ENCODE data around the gene LRRC8D. TPM values are rescaled to one million over a fixed set of nuclear protein-coding genes. Genes with fewer than 3 reads are reported as not detected.

The LRRC8D gene
- total RNA-seq, 1 experiment from 2014 or later: 37.2 TPM

DNA sequence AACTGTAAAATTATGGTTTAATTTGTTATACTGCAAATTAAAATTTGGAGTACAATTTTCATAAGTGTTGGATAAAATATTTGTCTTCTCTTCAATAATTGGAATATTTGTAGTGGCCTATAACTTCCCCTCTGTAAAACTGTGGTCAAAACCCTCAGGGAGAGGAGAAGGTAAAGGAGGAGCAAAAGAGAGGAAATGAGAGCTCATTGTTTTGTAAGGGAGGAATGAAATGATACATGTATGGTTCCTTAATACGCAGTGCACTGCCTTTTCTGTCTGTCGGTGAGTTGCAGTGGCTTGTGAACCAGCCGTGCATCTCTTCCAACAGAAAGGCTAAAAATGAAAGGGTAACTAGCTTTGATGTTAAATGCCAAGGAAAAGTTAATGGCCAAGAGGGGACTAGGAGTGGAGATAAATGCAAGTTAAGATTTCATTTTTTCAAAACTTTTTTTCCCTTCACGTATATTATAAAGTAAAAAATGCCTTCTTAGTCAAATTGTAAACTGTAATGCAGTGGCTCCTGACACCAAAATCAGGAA is 26.4 kb downstream of the LRRC8D start:
- Mint-ChIP-seq H3K4me1 (peaks cover 15 to 22% of the 10 kb centered on the region in 2 experiments), H3K27ac (0 out of 7 replicates have a peak overlapping the region, but pooled peaks of 1 of the 3 experiments have one; percentile 39), H3K27me3 (ENCODE audit: low read depth) (no peaks in the 10 kb centered on the region), H3K4me3 (no peak overlapping the region), H3K9me3 (no peaks in the 10 kb centered on the region), H3K36me3 (ENCODE audit: insufficient read depth in 1 of 3, low read depth in 3 of 3) (peaks cover 9 to 53% (median 40%) of the 10 kb centered on the region in 3 experiments)
- no peak overlapping the region for H2BK5ac ChIP-seq (ENCODE audit: insufficient read length, low read length)
- H3K4me2 ChIP-seq (ENCODE audit: insufficient read depth, insufficient read length, low read length): no peak overlapping the region
- no peak overlapping the region for H4K5ac ChIP-seq (ENCODE audit: insufficient read length, low read depth, low read length)
- no peak overlapping the region for H3T11ph ChIP-seq (ENCODE audit: low read length)
- no peaks in the 10 kb centered on the region for H3K79me2 ChIP-seq (ENCODE audit: insufficient read depth, low read length)
- H2AK5ac ChIP-seq (ENCODE audit: insufficient read length, low read length): no peak overlapping the region
- no peak overlapping the region for H2BK15ac ChIP-seq (ENCODE audit: low read depth, low read length)
- no peaks in the 10 kb centered on the region for H3K9me3 ChIP-seq (ENCODE audit: control insufficient read depth, low read depth, low read length)
- TF ChIP-seq CTCF (conservative IDR thresholded peaks at IDR 0.05): no peak
- no peak overlapping the region for H3K23ac ChIP-seq (ENCODE audit: insufficient read length, low read depth, low read length)
- no peak overlapping the region for H2AFZ ChIP-seq (ENCODE audit: low read length)
- H4K91ac ChIP-seq (ENCODE audit: insufficient read length, low read depth, low read length): no peak overlapping the region
- H3K4me1 ChIP-seq (ENCODE audit: insufficient read depth, low read length): 0 out of 2 replicates have a peak, but pooled peaks cover 2% of the 10 kb centered on the region
- H2BK20ac ChIP-seq (ENCODE audit: low read depth, low read length, poor library complexity, severe bottlenecking): no peak overlapping the region
- H3K27ac ChIP-seq (ENCODE audit: insufficient read length, low read depth, low read length): no peak overlapping the region
- H3K56ac ChIP-seq (ENCODE audit: insufficient read length, low read depth, low read length): no peak overlapping the region
- no peaks in the 10 kb centered on the region for H3K27me3 ChIP-seq (ENCODE audit: insufficient read depth, low read length)
- H2BK120ac ChIP-seq (ENCODE audit: low read depth, low read length, poor library complexity, severe bottlenecking): no peak overlapping the region
- no peaks in the 10 kb centered on the region for H3K79me1 ChIP-seq (ENCODE audit: insufficient read depth, low read depth, low read length, poor library complexity, severe bottlenecking)
- WGBS (ENCODE audit: extremely low coverage, insufficient read length, low lambda C conversion rate): no CpG with 5 or more reads among the region's 4 CpGs
- no peak overlapping the region for H3K14ac ChIP-seq (ENCODE audit: insufficient read depth, low read length)
- H4K20me1 ChIP-seq (ENCODE audit: control insufficient read depth, insufficient read depth, insufficient read length): no peaks in the 10 kb centered on the region
- H3K18ac ChIP-seq (ENCODE audit: insufficient read length, low read depth, low read length): no peak overlapping the region
- no peak overlapping the region for H4K8ac ChIP-seq (replicated peaks; ENCODE audit: insufficient read length, low read depth, low read length)
- no peaks in the 10 kb centered on the region for H3K23me2 ChIP-seq (ENCODE audit: insufficient read length, low read depth, low read length, poor library complexity, severe bottlenecking)
- no peak overlapping the region for H3K4ac ChIP-seq (ENCODE audit: low read depth, low read length)
- H2BK12ac ChIP-seq (ENCODE audit: insufficient read length, low read depth, low read length): no peak overlapping the region
- H3K9ac ChIP-seq (ENCODE audit: extremely low read depth, insufficient read length, low read length): no peak overlapping the region
- DNase-seq: no peak

Measured in H9 (cell line).